NCI-H524 (cell line): ENCODE data around the gene LAMA5.

ENCODE experiments used
- DNase-seq, 2 experiments: peaks; one replicate each; lab custom pipeline; 2025; lab: John Stamatoyannopoulos, UW

Gene LAMA5

DNA sequence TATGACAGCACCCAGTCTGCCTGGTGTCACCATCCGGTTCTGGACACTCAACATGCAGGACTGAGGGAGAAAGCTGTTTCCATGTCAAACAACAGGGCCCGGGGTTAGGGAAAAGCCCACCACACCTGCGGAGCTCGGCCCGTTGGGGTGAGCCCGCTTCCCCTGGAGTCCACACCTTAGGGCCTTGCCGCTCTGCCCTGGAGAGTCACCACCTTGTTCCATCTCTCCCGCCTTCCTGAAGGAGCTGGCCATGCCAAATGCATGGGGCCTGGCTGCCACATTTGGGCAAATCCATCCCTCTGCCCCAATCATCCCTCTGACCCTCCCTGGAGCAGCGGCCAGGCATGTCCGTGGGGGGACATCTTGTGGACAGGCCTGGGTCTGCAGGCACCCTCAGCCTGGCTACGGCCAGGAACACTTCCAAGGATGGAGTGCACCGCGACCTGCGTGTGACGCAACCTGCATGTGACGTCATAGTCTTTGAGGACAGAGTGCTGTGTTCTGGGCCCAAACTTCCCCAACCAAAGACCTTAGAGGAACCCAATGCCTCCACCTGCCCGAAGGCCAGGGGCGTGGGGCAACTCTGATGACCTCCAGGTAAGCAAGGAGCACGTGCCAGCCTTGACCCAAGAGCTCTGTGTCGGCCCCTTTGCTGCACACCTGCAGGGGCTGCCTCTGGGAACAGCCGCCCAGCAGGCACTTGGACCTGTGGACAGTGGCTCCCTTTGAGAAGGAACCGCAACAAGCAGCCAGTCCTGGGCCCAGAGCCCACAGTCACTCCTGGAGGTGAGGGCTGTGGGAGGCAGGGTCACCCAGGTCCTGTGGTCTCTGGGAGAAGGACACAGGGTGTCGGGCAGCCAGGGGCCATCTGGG lies 38.2 kb upstream of the LAMA5 start:
- peak in 1 of 2 experiments; percentile 53 for DNase-seq

GRCh38 chr20:62404761-62405107 lies 37.6 kb upstream of the LAMA5 start:
- no peak for DNase-seq

GRCh38 chr20:62404112-62404665 lies 37.1 kb upstream of the LAMA5 start:
- DNase-seq = no peak

DNA sequence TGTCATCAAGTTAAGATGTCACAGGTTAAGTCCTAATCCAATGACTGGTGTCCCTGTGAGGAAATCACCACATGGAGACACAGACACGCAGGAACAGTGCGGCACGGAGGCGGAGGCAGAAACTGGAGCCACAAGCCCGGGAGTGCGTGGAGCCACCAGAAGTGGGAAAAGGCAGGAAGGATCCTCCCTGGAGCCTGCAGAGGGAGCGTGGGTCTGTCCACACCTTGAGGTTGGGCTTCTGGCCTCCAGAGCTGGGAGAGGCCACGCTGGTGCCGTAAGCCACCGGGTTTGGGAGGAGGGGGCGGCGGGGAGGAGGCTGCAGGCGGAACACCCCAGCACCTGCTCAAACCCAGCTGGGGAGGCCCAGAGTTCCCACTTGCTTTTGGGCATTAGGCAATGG lies 36.2 kb upstream of the LAMA5 start:
- no peak for DNase-seq

DNA sequence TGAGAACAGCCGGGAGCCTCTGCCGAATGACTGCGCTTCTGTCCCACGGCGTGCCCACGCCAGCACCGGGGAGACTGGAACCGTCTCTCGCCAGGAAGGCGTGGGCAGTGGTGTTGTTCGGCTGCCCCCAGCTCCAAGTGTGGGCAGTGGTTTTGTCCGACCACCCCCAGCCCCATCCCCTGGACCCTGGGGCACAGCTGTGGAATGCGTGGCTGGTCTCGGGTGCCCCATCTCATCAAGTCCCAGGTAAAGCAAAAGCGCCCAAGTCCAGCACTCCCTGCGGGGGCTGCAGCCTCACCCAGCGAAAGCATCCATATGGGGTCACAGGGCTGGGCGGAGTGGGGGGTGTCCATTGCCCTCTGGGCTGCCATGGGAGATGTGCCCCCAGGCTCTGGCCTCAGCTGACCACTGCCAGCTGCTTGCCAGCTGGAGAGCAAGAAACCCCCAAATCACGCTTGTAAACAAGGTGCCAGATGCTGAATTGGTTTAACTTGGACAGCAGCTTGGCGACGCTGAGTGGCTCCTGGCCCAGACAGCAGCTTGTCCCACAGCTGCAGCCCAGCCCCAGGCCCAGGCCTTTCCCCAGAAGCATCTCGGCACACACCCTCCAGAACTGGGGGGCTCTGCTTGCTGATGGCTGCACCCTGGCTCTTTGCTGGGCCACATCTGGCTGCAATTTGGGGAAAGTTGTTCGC lies 35.5 kb upstream of the LAMA5 start:
- DNase-seq = peak in 1 of 2 experiments; percentile 63

DNA sequence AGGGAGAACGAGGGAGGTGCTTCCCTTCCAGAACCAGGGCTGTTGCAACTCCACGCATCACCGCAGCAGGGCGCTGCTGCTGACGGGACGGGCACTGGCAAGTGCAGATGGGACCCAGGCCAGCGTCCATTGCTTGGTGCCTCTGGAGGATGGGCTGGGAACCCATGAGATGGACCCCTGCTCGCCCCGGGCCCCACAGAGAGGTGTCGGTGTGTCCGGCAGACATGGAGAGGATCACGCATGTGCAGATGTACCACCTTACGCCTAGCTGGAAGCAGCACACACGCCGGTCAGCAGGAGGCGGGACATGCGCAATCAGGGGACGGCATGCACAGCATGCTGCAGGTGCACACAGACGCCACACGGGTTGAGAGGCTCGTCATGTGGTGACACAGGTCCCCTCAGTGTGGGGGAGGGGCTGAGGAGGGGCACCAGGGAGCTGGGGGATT lies 34.2 kb upstream of the LAMA5 start:
- no peak for DNase-seq

DNA sequence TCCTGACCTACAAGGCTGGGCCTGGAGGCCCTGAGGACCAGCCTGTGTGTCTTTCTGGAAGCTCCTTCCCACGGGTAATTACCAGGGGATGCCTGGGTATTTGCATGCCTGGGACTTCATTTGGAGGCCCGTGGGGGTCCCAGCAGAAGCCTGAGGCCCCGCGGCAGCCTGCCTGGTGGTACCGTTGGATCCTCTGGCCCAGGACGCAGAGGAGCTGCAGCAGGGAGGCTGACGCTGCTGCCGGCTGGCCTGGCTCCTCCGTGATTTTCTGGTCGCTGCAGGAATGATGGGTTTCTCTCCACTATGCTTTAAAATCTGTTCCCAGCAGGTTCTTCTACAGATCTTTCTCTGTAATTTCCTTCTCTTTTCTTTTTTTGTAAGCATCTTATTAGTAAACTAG lies 33.4 kb upstream of the LAMA5 start:
- DNase-seq = no peak

DNA sequence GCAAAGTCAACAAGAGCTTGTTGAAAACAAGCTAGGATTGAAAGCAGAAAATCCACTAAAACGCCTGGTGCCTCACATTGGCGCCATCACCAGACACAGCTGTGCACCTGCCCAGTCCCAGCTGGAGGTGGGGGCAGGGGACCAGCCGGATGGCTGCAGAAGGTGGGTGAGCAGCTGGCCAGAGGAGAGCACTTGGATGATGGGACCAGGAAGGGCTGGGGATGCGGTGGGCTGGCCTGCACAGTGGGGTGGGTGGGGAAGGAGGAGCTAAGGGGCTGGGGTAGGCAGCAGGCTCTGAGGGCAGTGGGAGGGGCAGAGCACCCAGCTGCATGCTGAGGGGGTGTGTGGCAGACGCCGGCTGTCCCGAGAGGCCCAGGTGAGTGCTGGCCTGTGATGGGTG lies 32.9 kb upstream of the LAMA5 start:
- peak; percentile 59 to 76 for DNase-seq

DNA sequence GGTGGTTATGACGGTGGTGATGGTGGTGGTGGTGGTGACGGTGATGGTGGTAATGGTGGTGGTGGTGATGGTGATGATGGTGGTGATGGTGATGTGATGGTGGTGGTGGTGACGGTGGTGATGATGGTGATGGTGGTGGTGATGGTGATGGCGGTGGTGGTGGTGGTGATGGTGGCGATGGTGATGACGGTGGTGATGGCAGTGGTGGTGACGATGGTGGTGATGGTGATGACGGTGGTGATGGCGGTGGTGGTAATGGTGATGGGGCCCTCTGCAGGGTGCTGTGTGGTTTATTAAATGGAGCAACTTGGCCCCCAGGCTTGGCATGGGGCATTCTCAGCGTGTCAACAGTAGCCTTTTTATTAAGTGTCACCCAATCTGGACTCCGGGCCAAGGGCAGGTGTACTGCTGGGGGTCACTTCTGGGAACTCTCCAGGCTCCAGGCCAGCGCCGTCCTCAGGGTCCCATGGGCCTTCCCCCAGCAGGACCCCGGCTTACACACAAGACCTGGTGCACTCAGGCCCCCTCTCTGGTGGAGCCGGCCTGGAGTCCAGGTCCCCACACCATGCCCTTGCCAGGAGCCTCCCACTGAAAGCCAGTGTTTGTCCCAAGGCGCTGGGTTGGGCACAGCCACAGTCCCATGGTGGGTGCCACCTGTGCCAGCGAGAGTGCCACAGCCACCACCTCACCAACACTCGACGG lies 31.2 kb upstream of the LAMA5 start:
- DNase-seq = no peak

GRCh38 chr20:62396367-62397239 lies 29.5 kb upstream of the LAMA5 start:
- no peak for DNase-seq

DNA sequence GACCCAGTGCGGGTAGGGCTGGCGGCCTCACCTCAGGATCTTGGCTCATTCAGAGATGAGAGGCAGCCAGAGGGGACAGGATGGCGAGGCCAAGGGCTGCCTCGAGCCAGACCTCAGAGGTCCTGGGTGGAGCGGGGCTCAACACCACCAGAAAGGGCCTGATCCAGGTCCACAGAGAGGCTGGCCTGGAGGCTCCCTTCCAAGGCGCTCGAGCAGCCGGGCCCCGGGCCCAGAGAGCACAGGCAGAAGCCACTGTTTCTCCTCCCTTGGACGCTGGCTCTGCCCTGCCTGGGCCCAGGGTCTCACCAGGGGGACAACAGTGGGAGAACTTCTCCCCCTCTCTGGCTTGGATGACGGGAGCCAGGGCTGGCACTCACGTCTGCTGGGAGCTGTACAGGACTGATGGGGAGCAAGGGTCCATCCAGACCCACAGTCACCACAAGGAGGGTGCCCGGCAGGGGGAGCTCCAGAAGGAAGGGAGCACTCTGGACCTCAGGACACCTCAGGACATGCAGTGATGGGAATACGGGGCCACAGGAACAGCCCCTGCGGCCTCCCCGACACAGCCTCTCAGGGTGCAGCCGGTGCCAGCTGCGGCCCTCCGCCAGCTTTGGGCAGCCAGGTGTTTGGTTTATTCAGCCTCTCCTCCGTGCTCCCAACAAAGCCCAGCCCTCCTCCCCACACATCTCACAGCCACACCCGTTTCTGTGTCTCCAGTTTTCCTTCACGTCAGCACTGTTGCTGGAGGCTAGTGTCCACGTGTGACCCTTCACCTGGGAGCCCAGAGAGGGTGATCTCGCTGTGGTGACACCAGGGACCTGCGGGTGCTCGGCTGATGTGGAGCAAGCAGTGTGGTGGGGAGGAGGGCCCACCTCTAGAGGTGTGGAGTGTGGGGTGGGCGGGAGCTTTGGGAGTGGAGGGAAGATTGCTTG lies 28.5 kb upstream of the LAMA5 start:
- DNase-seq = no peak

GRCh38 chr20:62394248-62395245 lies 27.4 kb upstream of the LAMA5 start:
- DNase-seq = no peak

GRCh38 chr20:62393830-62394229 lies 26.7 kb upstream of the LAMA5 start:
- no peak for DNase-seq

- no peak for DNase-seq
Measured at GRCh38 chr20:62393335-62393665, 26.2 kb upstream of the LAMA5 start.

GRCh38 chr20:62392621-62393334 lies 25.7 kb upstream of the LAMA5 start:
- DNase-seq = no peak

DNA sequence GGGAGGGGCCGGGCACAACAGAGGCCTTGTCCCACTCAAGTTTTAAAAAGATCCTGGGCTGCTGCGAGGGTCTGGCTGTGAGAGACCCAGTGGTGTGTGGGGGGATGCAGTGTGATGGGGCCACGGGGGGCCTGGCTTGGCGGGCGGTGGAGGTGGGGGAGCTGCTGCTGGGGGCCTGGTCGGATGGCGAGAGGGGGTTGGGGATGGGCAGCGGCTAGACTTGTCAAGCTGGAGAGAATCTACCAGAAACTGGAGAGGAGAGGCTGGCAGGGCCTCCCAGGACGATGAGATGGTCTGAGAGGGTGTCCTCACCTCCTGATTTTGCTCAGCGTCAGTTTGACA lies 24.9 kb upstream of the LAMA5 start:
- DNase-seq = no peak

DNA sequence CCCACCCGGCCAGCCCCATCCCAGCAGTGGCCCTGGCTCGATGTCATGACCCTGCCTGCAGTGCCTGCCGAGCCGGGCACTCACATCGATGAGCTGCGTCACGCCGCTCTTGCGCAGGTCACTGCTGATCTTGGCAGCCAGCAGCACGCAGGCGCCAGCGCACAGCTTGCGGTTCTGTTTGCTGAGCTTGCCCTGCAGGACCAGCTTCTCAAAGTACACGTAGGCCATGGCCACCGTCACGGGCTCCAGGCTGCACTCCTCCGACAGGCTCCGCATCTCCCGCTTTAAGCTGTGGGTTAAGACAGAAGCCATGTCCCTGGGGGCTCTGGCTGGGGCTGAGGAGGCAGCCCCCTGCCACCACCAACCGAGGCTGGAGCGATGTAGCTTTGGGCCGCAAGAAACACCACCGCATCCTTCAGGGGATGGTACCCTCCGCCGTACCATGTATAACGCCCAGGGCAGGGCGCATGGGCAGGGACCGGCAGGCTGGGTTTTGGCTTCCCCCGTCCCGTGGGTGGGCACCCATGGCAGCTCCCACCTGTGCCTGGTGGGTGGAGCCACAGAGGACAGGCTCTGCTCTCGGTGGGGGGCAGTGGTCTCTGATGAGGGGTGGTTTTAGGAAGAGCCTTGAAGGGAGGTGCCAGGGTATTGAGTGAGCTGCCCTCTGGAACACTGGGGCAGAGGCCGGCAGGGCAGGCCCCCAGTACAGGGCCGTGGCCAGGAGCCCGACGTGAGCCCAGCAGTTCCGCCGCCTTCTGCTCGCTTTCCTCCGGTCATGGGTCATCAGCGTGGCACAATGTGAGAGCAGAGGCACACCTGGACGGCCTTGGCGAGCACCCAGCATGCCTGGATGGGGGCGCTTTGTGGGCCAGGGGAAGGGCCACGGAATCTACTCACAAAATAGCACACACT lies 24.3 kb upstream of the LAMA5 start:
- no peak for DNase-seq
